Loucy (cell line): ENCODE measurements around the gene AKAP5.

ENCODE experiments used
- H2AFZ ChIP-seq: fragments of 200-600 bp; sonication (generic); 2 replicates; pipeline ENCODE4 v1.6.0; 2016; ENCODE audit warnings: antibody characterized with exemption, mild to moderate bottlenecking, low read length, moderate library complexity
- H3F3A ChIP-seq: fragments of 200-600 bp; 2 replicates; pipeline ENCODE4 v1.6.0; 2016; ENCODE audit warnings: antibody characterized with exemption, low read depth, mild to moderate bottlenecking
- H3K27me3 ChIP-seq: fragments of 200-600 bp; sonication (generic); 2 replicates; pipeline ENCODE4 v1.6.1; 2014; ENCODE audit warnings: low read length, mild to moderate bottlenecking; ENCODE audit not compliant: insufficient read depth, poor library complexity, severe bottlenecking
- H3K36me3 ChIP-seq: fragments of 200-600 bp; sonication (generic); 2 replicates; pipeline ENCODE4 v1.6.1; 2016; ENCODE audit warnings: low read length; ENCODE audit not compliant: insufficient read depth
- H3K4me1 ChIP-seq: fragments of 200-600 bp; sonication (generic); 2 replicates; pipeline ENCODE4 v1.5.1; 2014; ENCODE audit warnings: low read length, mild to moderate bottlenecking; ENCODE audit not compliant: insufficient read depth, poor library complexity, severe bottlenecking
- H3K4me2 ChIP-seq: fragments of 200-600 bp; sonication (generic); 2 replicates; pipeline ENCODE4 v1.6.0; 2014; ENCODE audit warnings: antibody characterized with exemption, low read length, low read depth, mild to moderate bottlenecking; ENCODE audit not compliant: poor library complexity, severe bottlenecking
- H3K4me3 ChIP-seq: fragments of 200-600 bp; sonication (generic); 2 replicates; pipeline ENCODE4 v1.5.1; 2014; ENCODE audit warnings: low read length, mild to moderate bottlenecking, mixed read lengths; ENCODE audit not compliant: poor library complexity, severe bottlenecking
- H3K79me2 ChIP-seq: fragments of 200-600 bp; sonication (generic); 2 replicates; pipeline ENCODE4 v1.6.1; 2014; ENCODE audit warnings: low read length; ENCODE audit not compliant: insufficient read depth
- H3K9ac ChIP-seq: fragments of 200-600 bp; sonication (generic); 2 replicates; pipeline ENCODE4 v1.6.0; 2014; ENCODE audit warnings: mild to moderate bottlenecking, low read depth, low read length, moderate library complexity; ENCODE audit not compliant: poor library complexity, severe bottlenecking
- H3K9me2 ChIP-seq: fragments of 200-600 bp; sonication (generic); replicated peaks from 2 replicates; pipeline ENCODE4 v1.6.1; 2016; ENCODE audit warnings: low read depth, low read length, mixed read lengths
- H3K9me3 ChIP-seq: fragments of 200-600 bp; sonication (generic); 2 replicates; pipeline ENCODE4 v1.6.1; 2014; ENCODE audit warnings: mild to moderate bottlenecking, antibody characterized with exemption, low read length, low read depth; ENCODE audit not compliant: insufficient read depth
- H4K20me1 ChIP-seq: fragments of 200-600 bp; sonication (generic); 2 replicates; pipeline ENCODE4 v1.6.0; 2014; ENCODE audit warnings: antibody characterized with exemption, low read length, mild to moderate bottlenecking; ENCODE audit not compliant: insufficient read depth, poor library complexity, severe bottlenecking
- EZH2phosphoT487 ChIP-seq: fragments of 200-600 bp; IDR thresholded peaks from 2 replicates; pipeline ENCODE4 v1.6.1; 2018; ENCODE audit warnings: antibody characterized with exemption, mild to moderate bottlenecking, moderate library complexity, borderline replicate concordance
- TF ChIP-seq, protein P1 (sequence below): fragments of 200-600 bp; sonication (generic); conservative IDR thresholded peaks from 2 replicates; pipeline ENCODE4 v1.5.1; 2014; ENCODE audit warnings: mild to moderate bottlenecking, antibody characterized with exemption, low read length

Gene AKAP5

DNA sequence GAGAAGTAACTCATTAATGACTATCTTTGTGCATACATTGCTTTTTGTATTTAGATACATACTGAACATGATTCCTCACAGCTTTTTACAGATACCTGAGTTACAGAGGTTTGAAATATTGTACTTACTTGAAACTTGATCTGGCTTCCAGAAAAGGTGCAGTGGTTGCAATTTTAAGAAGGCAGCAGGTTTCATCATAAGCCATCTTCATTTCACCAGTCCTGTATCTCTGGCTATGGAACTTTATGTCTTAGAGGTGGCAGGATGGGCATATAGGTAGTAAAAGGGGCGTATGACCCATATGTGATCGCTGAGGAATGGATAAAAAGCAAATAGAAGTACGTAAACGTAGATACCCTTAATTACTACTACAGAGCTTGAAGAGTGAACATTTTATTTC is 52.9 kb downstream of the AKAP5 start:
- Histone ChIP-seq H3F3A (no peaks in the 10 kb centered on the region), H3K9me3 (no peaks in the 10 kb centered on the region), H4K20me1 (peaks cover 68% of the 10 kb centered on the region), H3K27me3 (no peaks in the 10 kb centered on the region), H3K4me3 (no peak overlapping the region), H3K9ac (no peak overlapping the region), H3K36me3 (peaks cover 19% of the 10 kb centered on the region; the same call in 1 of the 2 replicates), H2AFZ (no peak overlapping the region), H3K4me1 (peaks cover 4% of the 10 kb centered on the region), H3K4me2 (no peak overlapping the region), H3K9me2 (no peaks in the 10 kb centered on the region), H3K79me2 (peaks cover 92% of the 10 kb centered on the region)
- TF ChIP-seq EZH2phosphoT487: no peak
- TF ChIP-seq, protein P1, sequence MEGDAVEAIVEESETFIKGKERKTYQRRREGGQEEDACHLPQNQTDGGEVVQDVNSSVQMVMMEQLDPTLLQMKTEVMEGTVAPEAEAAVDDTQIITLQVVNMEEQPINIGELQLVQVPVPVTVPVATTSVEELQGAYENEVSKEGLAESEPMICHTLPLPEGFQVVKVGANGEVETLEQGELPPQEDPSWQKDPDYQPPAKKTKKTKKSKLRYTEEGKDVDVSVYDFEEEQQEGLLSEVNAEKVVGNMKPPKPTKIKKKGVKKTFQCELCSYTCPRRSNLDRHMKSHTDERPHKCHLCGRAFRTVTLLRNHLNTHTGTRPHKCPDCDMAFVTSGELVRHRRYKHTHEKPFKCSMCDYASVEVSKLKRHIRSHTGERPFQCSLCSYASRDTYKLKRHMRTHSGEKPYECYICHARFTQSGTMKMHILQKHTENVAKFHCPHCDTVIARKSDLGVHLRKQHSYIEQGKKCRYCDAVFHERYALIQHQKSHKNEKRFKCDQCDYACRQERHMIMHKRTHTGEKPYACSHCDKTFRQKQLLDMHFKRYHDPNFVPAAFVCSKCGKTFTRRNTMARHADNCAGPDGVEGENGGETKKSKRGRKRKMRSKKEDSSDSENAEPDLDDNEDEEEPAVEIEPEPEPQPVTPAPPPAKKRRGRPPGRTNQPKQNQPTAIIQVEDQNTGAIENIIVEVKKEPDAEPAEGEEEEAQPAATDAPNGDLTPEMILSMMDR: no peak

DNA sequence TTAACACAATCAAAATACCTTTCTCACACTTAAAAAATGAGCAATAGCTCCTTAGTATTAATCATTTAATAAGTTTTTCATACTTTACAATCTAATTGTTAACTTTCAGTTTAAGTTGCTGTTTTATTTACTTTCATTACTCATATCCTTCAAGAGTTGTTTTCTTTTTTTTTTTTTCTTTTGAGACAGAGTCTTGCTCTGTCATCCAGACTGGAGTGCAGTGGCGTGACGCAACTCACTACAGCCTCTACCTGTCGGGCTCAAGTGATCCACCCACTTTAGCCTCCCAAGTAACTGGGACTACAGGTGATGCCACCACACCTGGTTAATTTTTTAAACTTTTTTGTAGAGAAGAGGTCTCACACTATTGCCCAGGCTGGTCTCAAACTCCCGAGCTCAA is 55.4 kb downstream of the AKAP5 start:
- no peak overlapping the region for H3K4me2 ChIP-seq
- no peak overlapping the region for H2AFZ ChIP-seq
- H3K9ac ChIP-seq: no peak overlapping the region
- H3K9me3 ChIP-seq: no peaks in the 10 kb centered on the region
- no peaks in the 10 kb centered on the region for H3K9me2 ChIP-seq
- H3K27me3 ChIP-seq: no peaks in the 10 kb centered on the region
- peaks cover 4% of the 10 kb centered on the region for H3K4me1 ChIP-seq
- TF ChIP-seq, protein P1: no peak
- TF ChIP-seq EZH2phosphoT487: no peak
- peaks cover 72% of the 10 kb centered on the region for H3K79me2 ChIP-seq
- H4K20me1 ChIP-seq: peaks cover 52% of the 10 kb centered on the region
- no peaks in the 10 kb centered on the region for H3F3A ChIP-seq
- H3K36me3 ChIP-seq: peaks cover 36% of the 10 kb centered on the region
- H3K4me3 ChIP-seq: no peak overlapping the region

DNA sequence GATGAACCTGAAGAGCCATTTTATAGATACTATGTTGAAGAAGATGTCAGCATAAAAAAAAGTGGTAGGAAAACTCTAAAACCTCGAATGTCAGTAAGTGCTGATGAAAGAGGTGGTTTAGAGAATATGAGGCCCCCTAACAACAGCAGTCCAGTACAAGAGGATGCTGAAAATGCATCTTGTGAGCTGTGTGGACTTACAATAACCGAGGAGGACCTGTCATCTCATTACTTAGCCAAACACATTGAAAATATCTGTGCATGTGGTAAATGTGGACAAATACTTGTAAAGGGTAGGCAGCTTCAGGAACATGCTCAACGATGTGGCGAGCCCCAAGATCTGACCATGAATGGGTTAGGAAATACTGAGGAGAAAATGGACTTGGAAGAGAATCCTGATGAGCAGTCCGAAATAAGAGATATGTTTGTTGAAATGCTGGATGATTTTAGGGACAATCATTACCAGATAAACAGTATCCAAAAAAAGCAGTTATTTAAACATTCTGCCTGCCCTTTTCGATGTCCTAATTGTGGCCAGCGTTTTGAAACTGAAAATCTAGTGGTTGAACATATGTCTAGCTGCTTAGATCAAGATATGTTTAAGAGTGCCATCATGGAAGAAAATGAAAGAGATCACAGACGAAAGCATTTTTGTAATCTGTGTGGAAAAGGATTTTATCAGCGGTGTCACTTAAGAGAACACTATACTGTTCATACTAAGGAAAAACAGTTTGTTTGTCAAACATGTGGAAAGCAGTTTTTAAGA is 57.5 kb downstream of the AKAP5 start:
- H3K4me1 ChIP-seq: no peaks in the 10 kb centered on the region
- peaks cover 51% of the 10 kb centered on the region for H3K79me2 ChIP-seq
- no peaks in the 10 kb centered on the region for H3F3A ChIP-seq
- peaks cover 34% of the 10 kb centered on the region for H4K20me1 ChIP-seq
- H3K9ac ChIP-seq: no peak overlapping the region
- no peak overlapping the region for H2AFZ ChIP-seq
- TF ChIP-seq EZH2phosphoT487: no peak
- TF ChIP-seq, protein P1: no peak
- no peaks in the 10 kb centered on the region for H3K27me3 ChIP-seq
- peaks cover 42% of the 10 kb centered on the region for H3K36me3 ChIP-seq
- H3K4me3 ChIP-seq: no peak overlapping the region
- H3K4me2 ChIP-seq: no peak overlapping the region
- H3K9me3 ChIP-seq: no peaks in the 10 kb centered on the region
- H3K9me2 ChIP-seq: no peaks in the 10 kb centered on the region
